Trophoblast cell (in vitro differentiated cells and primary cell): Measurements from ENCODE around the gene BAAT. TPM values are rescaled to one million over a fixed set of nuclear protein-coding genes. Genes with fewer than 3 reads are reported as not detected.
"Not testable (repeated sequence)": the region's sequence is repeated elsewhere in the genome, so short reads cannot be mapped to it uniquely, and the experiment has no call there.

Experiments used
- DNase-seq, 2 donors: peaks; one replicate each; pipeline ENCODE4 v3.0.0-alpha.2; 2016
- H2AFZ ChIP-seq: 2 replicates; pipeline ENCODE4 v1.6.1; 2013; ENCODE audit warnings: low read length, moderate library complexity, mild to moderate bottlenecking; ENCODE audit not compliant: insufficient read depth, poor library complexity
- H2AK5ac ChIP-seq: 2 replicates; pipeline ENCODE4 v1.6.1; 2013; ENCODE audit warnings: mild to moderate bottlenecking, low read length
- H2BK120ac ChIP-seq: 2 replicates; pipeline ENCODE4 v1.6.1; 2013; ENCODE audit warnings: low read length, mild to moderate bottlenecking, moderate library complexity; ENCODE audit not compliant: insufficient read depth, poor library complexity
- H2BK12ac ChIP-seq: 2 replicates; pipeline ENCODE4 v1.6.1; 2013; ENCODE audit warnings: mild to moderate bottlenecking, low read length, moderate library complexity
- H2BK5ac ChIP-seq: 2 replicates; pipeline ENCODE4 v1.6.1; 2013; ENCODE audit warnings: low read length, low read depth, moderate library complexity, mild to moderate bottlenecking; ENCODE audit not compliant: poor library complexity
- H3K14ac ChIP-seq: 2 replicates; pipeline ENCODE4 v1.6.1; 2013; ENCODE audit warnings: mild to moderate bottlenecking, low read length
- H3K18ac ChIP-seq: 2 replicates; pipeline ENCODE4 v1.6.1; 2013; ENCODE audit warnings: mild to moderate bottlenecking, low read length
- H3K23ac ChIP-seq: 2 replicates; pipeline ENCODE4 v1.6.1; 2013; ENCODE audit warnings: low read length
- H3K27ac ChIP-seq: 2 replicates; pipeline ENCODE4 v1.5.1; 2013; ENCODE audit warnings: low read depth, mild to moderate bottlenecking, inconsistent platforms, low read length, moderate library complexity
- H3K27me3 ChIP-seq: 2 replicates; pipeline ENCODE4 v1.6.1; 2013; ENCODE audit warnings: inconsistent platforms, mild to moderate bottlenecking, low read length, moderate library complexity; ENCODE audit not compliant: insufficient read depth
- H3K36me3 ChIP-seq, 2 experiments: 1 replicate in 1 of 2; 2 replicates in 1 of 2; pipeline ENCODE4 v1.6.1; 2013; ENCODE audit warnings: low read length in 2 of 2, mild to moderate bottlenecking in 2 of 2, moderate library complexity in 1 of 2; ENCODE audit not compliant: insufficient read depth in 2 of 2, control insufficient read depth in 1 of 2
- H3K4ac ChIP-seq: 2 replicates; pipeline ENCODE4 v1.6.1; 2013; ENCODE audit warnings: low read depth, mild to moderate bottlenecking, low read length, moderate library complexity
- H3K4me1 ChIP-seq, 2 experiments: 1 replicate in 1 of 2; 2 replicates in 1 of 2; pipeline ENCODE4 v1.6.1; 2013; ENCODE audit warnings: low read length in 2 of 2, mild to moderate bottlenecking in 2 of 2, moderate library complexity in 1 of 2; ENCODE audit not compliant: insufficient read depth in 2 of 2, control insufficient read depth in 1 of 2
- H3K4me2 ChIP-seq: 2 replicates; pipeline ENCODE4 v1.6.1; 2013; ENCODE audit warnings: inconsistent platforms, mild to moderate bottlenecking, low read length, moderate library complexity
- H3K4me3 ChIP-seq: 2 replicates; pipeline ENCODE4 v1.5.1; 2013; ENCODE audit warnings: mild to moderate bottlenecking, low read depth, low read length, inconsistent platforms
- H3K79me1 ChIP-seq: one replicate; pipeline ENCODE4 v1.6.1; 2013; ENCODE audit warnings: low read length
- H3K79me2 ChIP-seq: 2 replicates; pipeline ENCODE4 v1.6.1; 2013; ENCODE audit warnings: low read length, mild to moderate bottlenecking; ENCODE audit not compliant: control insufficient read depth, insufficient read depth, poor library complexity
- H3K9ac ChIP-seq: 2 replicates; pipeline ENCODE4 v1.6.1; 2013; ENCODE audit warnings: mild to moderate bottlenecking, low read length
- H3K9me3 ChIP-seq: 2 replicates; pipeline ENCODE4 v1.6.1; 2013; ENCODE audit warnings: low read depth, mild to moderate bottlenecking, control low read depth, inconsistent platforms, low read length; ENCODE audit not compliant: insufficient read depth
- H4K12ac ChIP-seq: 2 replicates; pipeline ENCODE4 v1.6.1; 2013; ENCODE audit warnings: low read depth, mild to moderate bottlenecking, low read length, moderate library complexity
- H4K8ac ChIP-seq: 2 replicates; pipeline ENCODE4 v1.6.1; 2013; ENCODE audit warnings: low read depth, mild to moderate bottlenecking, low read length, moderate library complexity
- H4K91ac ChIP-seq: one replicate; pipeline ENCODE4 v1.6.1; 2013; ENCODE audit warnings: low read depth, mild to moderate bottlenecking, low read length, moderate library complexity
- WGBS: extraction: QIAGEN DNeasy Blood & Tissue Kit; methylation state at CpG from one replicate; pipeline ENCODE4 v1.1.7; 2013; ENCODE audit warnings: missing lambda C conversion rate; ENCODE audit not compliant: insufficient read length, insufficient coverage; ENCODE audit errors: extremely low coverage; 5-methylcytosine and 5-hydroxymethylcytosine counted together
- polyA plus RNA-seq: library from polyadenylated mRNA; stranded (reverse); fragments of 200-250 nt; gene quantifications from 2 replicates; pipeline ENCODE4 v1.2.3, GENCODE V29; 2013

BAAT gene
- 0.12 TPM in 2 replicates for polyA plus RNA-seq

GRCh38 chr9:101384873-101385536 lies at the start of gene BAAT:
BAAT (minus strand) TSS chr9:101385006; CDS start chr9:101371404, 13,602 bp downstream.
- H2AFZ ChIP-seq, H2BK120ac ChIP-seq, H3K14ac ChIP-seq, H4K91ac ChIP-seq, H3K27ac ChIP-seq, H3K79me2 ChIP-seq, H3K4me3 ChIP-seq, H3K23ac ChIP-seq, H3K9ac ChIP-seq, H3K79me1 ChIP-seq, H4K8ac ChIP-seq, H3K36me3 ChIP-seq, H3K27me3 ChIP-seq, H4K12ac ChIP-seq, H3K4me2 ChIP-seq, H2AK5ac ChIP-seq, H3K9me3 ChIP-seq, H2BK5ac ChIP-seq, DNase-seq, H2BK12ac ChIP-seq, H3K4ac ChIP-seq, H3K18ac ChIP-seq, H3K4me1 ChIP-seq: not testable (repeated sequence)
- WGBS, result no CpG with 5 or more reads among the region's 11 CpGs

GRCh38 chr9:101433229-101433628 lies 48.4 kb upstream of the BAAT start:
- Histone ChIP-seq H3K79me2 (no peaks in the 10 kb centered on the region), H3K4ac (no peak overlapping the region), H2AFZ (no peak overlapping the region), H3K9me3 (peaks cover 2% of the 10 kb centered on the region), H3K9ac (no peak overlapping the region), H4K91ac (no peak overlapping the region), H3K4me1 (no peaks in the 10 kb centered on the region), H3K27ac (no peak overlapping the region), H3K4me2 (no peak overlapping the region), H3K27me3 (no peaks in the 10 kb centered on the region), H2BK5ac (no peak overlapping the region), H2BK120ac (no peak overlapping the region), H3K36me3 (no peaks in the 10 kb centered on the region), H2AK5ac (no peak overlapping the region), H4K8ac (no peak overlapping the region), H2BK12ac (no peak overlapping the region), H3K23ac (no peak overlapping the region), H3K4me3 (no peak overlapping the region), H3K79me1 (no peaks in the 10 kb centered on the region), H4K12ac (no peak overlapping the region), H3K14ac (no peak overlapping the region), H3K18ac (no peak overlapping the region)
- no peak for DNase-seq
- WGBS, result no CpG with 5 or more reads among the region's 3 CpGs

- H2BK5ac ChIP-seq, result no peak overlapping the region
- no peak overlapping the region for H3K4me3 ChIP-seq
- DNase-seq, result no peak
- no peak overlapping the region for H2BK120ac ChIP-seq
- WGBS, result no CpG with 5 or more reads among the region's 1 CpG
- no peak overlapping the region for H3K27ac ChIP-seq
- H4K12ac ChIP-seq, result no peak overlapping the region
- no peak overlapping the region for H3K4me2 ChIP-seq
- no peaks in the 10 kb centered on the region for H3K27me3 ChIP-seq
- no peak overlapping the region for H4K91ac ChIP-seq
- no peak overlapping the region for H3K14ac ChIP-seq
- no peak overlapping the region for H3K18ac ChIP-seq
- H3K9me3 ChIP-seq, result peaks cover 2% of the 10 kb centered on the region
- no peak overlapping the region for H3K23ac ChIP-seq
- H3K79me1 ChIP-seq, result no peaks in the 10 kb centered on the region
- no peaks in the 10 kb centered on the region for H3K4me1 ChIP-seq
- H4K8ac ChIP-seq, result no peak overlapping the region
- no peak overlapping the region for H2BK12ac ChIP-seq
- no peak overlapping the region for H2AK5ac ChIP-seq
- no peaks in the 10 kb centered on the region for H3K79me2 ChIP-seq
- H3K9ac ChIP-seq, result no peak overlapping the region
- H3K36me3 ChIP-seq, result no peaks in the 10 kb centered on the region
- H3K4ac ChIP-seq, result no peak overlapping the region
- no peak overlapping the region for H2AFZ ChIP-seq
These were observed 47.9 kb upstream of the BAAT start for GRCh38 chr9:101432740-101433139.

- no peak overlapping the region for H3K9ac ChIP-seq
These were observed 47.4 kb upstream of the BAAT start for GRCh38 chr9:101432171-101432570.

More at GRCh38 chr9:101432171-101432570, 47.4 kb upstream of the BAAT start:
- Histone ChIP-seq H4K91ac (no peak overlapping the region), H3K4ac (no peak overlapping the region), H3K79me1 (no peaks in the 10 kb centered on the region), H2BK120ac (no peak overlapping the region), H3K18ac (no peak overlapping the region), H3K36me3 (no peaks in the 10 kb centered on the region), H3K4me2 (no peak overlapping the region), H2AK5ac (no peak overlapping the region), H4K12ac (no peak overlapping the region), H3K14ac (no peak overlapping the region), H3K9me3 (peaks cover 2% of the 10 kb centered on the region), H3K4me3 (no peak overlapping the region), H3K4me1 (no peaks in the 10 kb centered on the region), H2BK12ac (no peak overlapping the region), H2AFZ (no peak overlapping the region), H3K27ac (no peak overlapping the region), H2BK5ac (no peak overlapping the region), H4K8ac (no peak overlapping the region), H3K23ac (no peak overlapping the region), H3K79me2 (no peaks in the 10 kb centered on the region), H3K27me3 (no peaks in the 10 kb centered on the region)
- no peak for DNase-seq
